ENCODE data around the gene CCDC167. TPM values are rescaled to one million over a fixed set of nuclear protein-coding genes. Genes with fewer than 3 reads are reported as not detected.

Gene CCDC167
- total RNA-seq, 4 donors from 2014 or later = 9.4 to 50.7 (median 25.8) TPM

DNA sequence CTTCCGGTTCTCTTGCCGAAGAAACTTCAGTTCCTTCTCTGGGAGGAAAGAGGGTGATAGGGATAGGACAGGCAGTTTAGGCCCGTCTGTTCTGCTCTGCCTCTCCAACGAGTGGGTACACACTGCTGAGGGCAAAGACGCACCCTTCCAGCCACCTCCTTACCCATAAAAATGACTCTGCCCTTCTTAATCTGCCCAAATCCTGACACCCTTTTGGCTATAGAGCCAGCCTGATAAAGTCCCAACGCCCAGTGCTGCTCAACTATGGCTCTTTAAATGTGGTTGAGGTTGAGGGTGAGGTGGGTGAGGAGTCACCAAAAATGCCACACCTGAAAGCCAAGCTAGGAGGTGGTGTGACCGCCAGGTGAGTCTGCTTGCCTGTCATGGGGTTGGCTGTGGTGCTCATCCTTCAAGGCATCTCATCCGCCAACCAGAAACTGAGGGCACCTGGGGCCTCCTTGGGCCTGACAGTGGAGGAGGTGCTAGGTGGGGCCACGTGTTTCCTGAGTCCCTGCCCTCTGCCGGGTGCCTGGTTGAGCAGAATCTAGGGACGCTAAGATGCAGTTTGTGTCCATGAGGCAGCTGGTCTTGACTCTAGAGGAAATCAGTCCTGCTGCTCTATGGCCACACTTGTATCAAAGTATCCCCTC, 16.3 kb downstream of the CCDC167 start:
- Histone ChIP-seq H3K27ac (no peak overlapping the region), H3K4me3 (no peak overlapping the region), H3K27me3 (no peaks in the 10 kb centered on the region), H3K36me3 (peaks cover 0 to 71% (median 11%) of the 10 kb centered on the region in 3 donors), H3K4me1 (peaks cover 0 to 4% (median 0%) of the 10 kb centered on the region in 4 donors), H3K9me3 (no peaks in the 10 kb centered on the region)
- WGBS, 2 donors = 86 to 87% methylated on average over 9 to 11 of the region's 11 CpGs
- DNase-seq (ENCODE audit: low spot score in 2 of 2) = no peak
- TF ChIP-seq CTCF (IDR thresholded peaks at IDR 0.05) = no peak
- no peak for TF ChIP-seq EP300 (IDR thresholded peaks at IDR 0.05)
- no peak for TF ChIP-seq POLR2A (IDR thresholded peaks at IDR 0.05)

DNA sequence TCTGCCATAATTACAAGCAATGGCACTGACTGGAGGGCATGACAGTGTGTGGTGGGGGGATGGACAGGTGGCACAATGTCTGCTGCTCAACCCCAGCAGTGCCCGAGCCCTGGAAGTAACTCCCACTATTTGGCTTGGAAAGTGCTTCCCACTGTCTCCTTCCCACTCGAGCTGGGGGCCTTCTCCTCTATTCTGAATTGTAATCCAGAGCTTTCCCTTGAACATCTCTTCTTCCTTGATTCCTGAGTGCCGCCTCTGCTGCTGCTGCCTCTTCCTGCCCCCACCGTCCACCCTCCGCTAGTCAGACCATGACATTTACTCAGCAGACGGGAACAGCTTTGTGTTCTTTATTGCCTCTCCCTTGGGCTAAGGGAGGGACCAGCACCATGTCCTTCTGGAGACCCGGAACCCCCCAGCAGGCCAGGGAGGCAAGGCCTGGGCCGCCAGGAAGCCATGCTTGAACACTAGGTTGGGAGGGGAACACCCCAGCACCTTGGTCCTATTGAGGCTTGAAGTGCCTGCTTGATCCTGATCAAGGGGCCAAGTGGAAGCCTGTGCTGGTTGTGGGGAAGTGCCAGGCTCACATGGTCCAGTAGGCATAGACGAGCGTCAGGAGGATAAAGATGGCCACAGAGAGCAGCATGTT, 17.0 kb downstream of the CCDC167 start:
- Histone ChIP-seq H3K36me3 (peaks cover 0 to 73% (median 11%) of the 10 kb centered on the region in 3 donors), H3K27me3 (no peaks in the 10 kb centered on the region), H3K4me1 (peaks cover 0 to 4% (median 0%) of the 10 kb centered on the region in 4 donors), H3K9me3 (no peaks in the 10 kb centered on the region), H3K27ac (no peak overlapping the region), H3K4me3 (no peak overlapping the region)
- no peak for DNase-seq (ENCODE audit: low spot score in 2 of 2)
- TF ChIP-seq POLR2A (IDR thresholded peaks at IDR 0.05) = no peak
- no peak for TF ChIP-seq CTCF (IDR thresholded peaks at IDR 0.05)
- no peak for TF ChIP-seq EP300 (IDR thresholded peaks at IDR 0.05)
- WGBS, 2 donors = 61% methylated on average over 10 of the region's 10 CpGs

- Histone ChIP-seq H3K4me3 (no peak overlapping the region), H3K4me1 (peaks cover 0 to 4% (median 0%) of the 10 kb centered on the region in 4 donors), H3K36me3 (peaks cover 0 to 81% (median 11%) of the 10 kb centered on the region in 3 donors), H3K27ac (no peak overlapping the region), H3K27me3 (no peaks in the 10 kb centered on the region), H3K9me3 (no peaks in the 10 kb centered on the region)
- TF ChIP-seq EP300 (IDR thresholded peaks at IDR 0.05) (no peak), POLR2A (IDR thresholded peaks at IDR 0.05) (no peak), CTCF (IDR thresholded peaks at IDR 0.05) (no peak)
- WGBS, 2 donors = 65 to 67% methylated on average over 15 of the region's 15 CpGs
- DNase-seq (ENCODE audit: low spot score in 2 of 2) = no peak
Measured at GRCh38 chr6:37481711-37482605, 17.7 kb downstream of the CCDC167 start.

DNA sequence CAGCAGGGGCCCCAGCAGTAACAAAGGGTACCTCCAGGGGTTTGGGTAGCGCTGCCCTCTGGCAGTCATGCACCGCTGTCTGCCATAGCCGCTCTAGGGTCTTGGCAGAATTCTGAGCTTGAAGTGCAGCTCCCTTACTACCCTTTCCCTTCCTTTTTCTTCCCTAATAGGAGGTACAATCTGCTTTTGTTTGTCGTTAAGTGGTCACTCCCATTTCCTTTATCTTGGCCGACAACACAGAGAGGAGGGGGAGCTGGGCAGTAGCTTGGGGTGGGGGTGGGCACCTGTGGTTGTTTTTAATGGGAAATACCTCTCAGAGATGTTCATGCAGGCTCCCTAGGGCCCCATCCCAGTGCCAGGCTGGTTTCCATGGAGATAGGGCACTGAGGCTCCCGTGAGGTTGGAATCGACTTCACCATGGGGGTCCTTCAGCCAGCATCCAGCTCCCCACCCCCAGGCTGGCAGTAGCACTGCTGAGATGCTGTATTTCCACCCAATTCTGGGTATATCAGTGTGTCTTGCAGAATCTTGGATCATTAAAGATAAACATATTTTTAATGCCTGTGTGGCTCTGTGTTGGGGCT, 18.6 kb downstream of the CCDC167 start:
- Histone ChIP-seq H3K27me3 (no peaks in the 10 kb centered on the region), H3K9me3 (no peaks in the 10 kb centered on the region), H3K4me1 (peaks cover 0 to 4% (median 0%) of the 10 kb centered on the region in 4 donors), H3K27ac (no peak overlapping the region), H3K36me3 (peaks cover 0 to 90% (median 13%) of the 10 kb centered on the region in 3 donors), H3K4me3 (no peak overlapping the region)
- TF ChIP-seq EP300 (IDR thresholded peaks at IDR 0.05) (no peak), CTCF (IDR thresholded peaks at IDR 0.05) (no peak), POLR2A (IDR thresholded peaks at IDR 0.05) (no peak)
- WGBS, 2 donors = 46 to 50% methylated on average over 7 of the region's 7 CpGs
- no peak for DNase-seq (ENCODE audit: low spot score in 2 of 2)
